ENCODE results near the gene ZMAT2.

DNA sequence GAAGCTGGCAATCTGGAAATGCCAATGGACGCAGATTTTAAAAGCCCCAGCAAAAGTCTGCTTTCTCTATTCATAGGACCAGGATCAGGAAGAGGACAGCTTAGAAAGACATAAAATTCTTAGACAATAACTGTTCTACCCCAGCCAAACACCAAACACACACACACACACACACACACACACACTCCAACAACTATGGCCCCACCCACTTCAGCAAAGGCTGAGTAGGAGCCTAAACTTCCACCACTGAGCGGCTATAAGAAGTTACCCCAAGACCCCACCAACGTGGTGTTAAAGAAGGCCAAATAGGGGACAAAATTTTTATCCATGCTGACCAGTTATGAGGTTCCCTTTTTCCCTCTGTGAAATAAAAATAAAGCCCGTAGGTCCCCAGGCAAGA, 32.9 kb downstream of the ZMAT2 start:
- TF ChIP-seq CTCF (conservative IDR thresholded peaks at IDR 0.05) = no peak
- no peak for TF ChIP-seq ZFX (IDR thresholded peaks at IDR 0.05)

Measured in C4-2B (cell line).